Activated CD4-positive, alpha-beta T cell treated with anti-CD3 and anti-CD28 coated beads for 36 hours (primary cell): ENCODE results near the gene EIF3K. TPM values are rescaled to one million over a fixed set of nuclear protein-coding genes. Genes with fewer than 3 reads are reported as not detected.
"Not testable (repeated sequence)": the region's sequence is repeated elsewhere in the genome, so short reads cannot be mapped to it uniquely, and the experiment has no call there.

Source experiments
- ATAC-seq: fragments of 200-7000 bp; cut with Tn5 transposase; one replicate; pipeline ENCODE4 v1.10.0; 2021; ENCODE audit warnings: mild to moderate bottlenecking, moderate library complexity
- CTCF ChIA-PET: fragments of 350-600 bp; sonication (Branson Sonifier 250); formaldehyde crosslinking; loops from one replicate; lab custom pipeline; 2021; ENCODE audit warnings: antibody characterized with exemption; lab: Charles Lee
- POLR2A ChIA-PET: fragments of 350-600 bp; sonication (Branson Sonifier 250); formaldehyde crosslinking; loops from one replicate; lab custom pipeline; 2021; ENCODE audit warnings: antibody characterized with exemption, inconsistent platforms; lab: Charles Lee
- DNase-seq: peaks from one replicate; pipeline ENCODE4 v3.0.0-alpha.2; 2020
- H3K27ac Mint-ChIP-seq: one replicate; pipeline ENCODE4 v1.8.0; 2021; ENCODE audit warnings: mixed read lengths
- H3K27me3 Mint-ChIP-seq: one replicate; pipeline ENCODE4 v1.8.0; 2021; ENCODE audit warnings: mixed read lengths
- H3K36me3 Mint-ChIP-seq: one replicate; pipeline ENCODE4 v1.8.0; 2021; ENCODE audit warnings: low read depth, mixed read lengths
- H3K4me1 Mint-ChIP-seq: one replicate; pipeline ENCODE4 v1.8.0; 2021; ENCODE audit warnings: mixed read lengths
- H3K4me3 Mint-ChIP-seq: one replicate; pipeline ENCODE4 v1.8.0; 2021; ENCODE audit warnings: mild to moderate bottlenecking, moderate library complexity, mixed read lengths
- H3K9me3 Mint-ChIP-seq: one replicate; pipeline ENCODE4 v1.8.0; 2021; ENCODE audit warnings: low read depth, mixed read lengths
- intact Hi-C, 2 experiments: fragments of 100-400 bp; cut with DNase I in 1 of 2; cut with micrococcal nuclease in 1 of 2; formaldehyde crosslinking; loops; one replicate each; pipeline versions ENCODE4 v1.14.2 to v1.15.1; 2022 to 2024; cut with DNase I, micrococcal nuclease
- total RNA-seq, 2 experiments: library from RNA; stranded (reverse); gene quantifications; one replicate each; pipeline ENCODE4 v1.2.3, GENCODE V29; 2021

EIF3K gene
- total RNA-seq, 2 experiments from 2014 or later, result 269 to 297 TPM

GRCh38 chr19:38592940-38593339 lies 26.0 kb upstream of the EIF3K start:
- ChIA-PET POLR2A (interaction anchor here (0.6 kb wide), 1 partner anchor 253 kb away, joined by 6 read pairs; no protein-coding TSS in a partner anchor), CTCF (interaction anchor here (1.0 to 1.6 kb wide), 3 partner anchors 14 to 48 kb away, joined by 3 to 4 read pairs (median 4); partner anchors contain the start of gene EIF3K)
- peaks cover 39% of the 10 kb centered on the region for H3K36me3 Mint-ChIP-seq
- intact Hi-C loops, result no loop called here
- H3K27ac Mint-ChIP-seq, result no peak overlapping the region
- no peaks in the 10 kb centered on the region for H3K9me3 Mint-ChIP-seq
- H3K4me3 Mint-ChIP-seq, result no peak overlapping the region
- no peaks in the 10 kb centered on the region for H3K4me1 Mint-ChIP-seq
- H3K27me3 Mint-ChIP-seq, result no peaks in the 10 kb centered on the region
- ATAC-seq, result no peak
- DNase-seq, result no peak

- Mint-ChIP-seq H3K4me1 (no peaks in the 10 kb centered on the region), H3K36me3 (peaks cover 46% of the 10 kb centered on the region), H3K27me3 (no peaks in the 10 kb centered on the region), H3K4me3 (no peak overlapping the region), H3K27ac (no peak overlapping the region), H3K9me3 (no peaks in the 10 kb centered on the region)
- peak; percentile 80 for ATAC-seq
- ChIA-PET POLR2A (no interaction called here), CTCF (no interaction called here)
- DNase-seq, result peak; percentile 57
- intact Hi-C loops, result no loop called here
Measured at GRCh38 chr19:38596057-38596981, 22.7 kb upstream of the EIF3K start.

- peaks cover 48% of the 10 kb centered on the region for H3K36me3 Mint-ChIP-seq
- no peaks in the 10 kb centered on the region for H3K27me3 Mint-ChIP-seq
Measured at GRCh38 chr19:38597075-38597474, 21.9 kb upstream of the EIF3K start.

GRCh38 chr19:38599722-38600121 lies 19.3 kb upstream of the EIF3K start:
- Mint-ChIP-seq H3K27me3 (no peaks in the 10 kb centered on the region), H3K4me3 (no peak overlapping the region), H3K27ac (no peak overlapping the region), H3K9me3 (no peaks in the 10 kb centered on the region), H3K4me1 (no peaks in the 10 kb centered on the region), H3K36me3 (peaks cover 41% of the 10 kb centered on the region)
- no peak for DNase-seq
- ChIA-PET POLR2A (no interaction called here), CTCF (no interaction called here)
- intact Hi-C loops, result no loop called here
- no peak for ATAC-seq

More at GRCh38 chr19:38597075-38597474, 21.9 kb upstream of the EIF3K start:
- ChIA-PET POLR2A (no interaction called here), CTCF (no interaction called here)
- DNase-seq (no peak), ATAC-seq (no peak)
- no peaks in the 10 kb centered on the region for H3K4me1 Mint-ChIP-seq
- H3K9me3 Mint-ChIP-seq, result no peaks in the 10 kb centered on the region
- no peak overlapping the region for H3K4me3 Mint-ChIP-seq
- intact Hi-C loops, result no loop called here
- no peak overlapping the region for H3K27ac Mint-ChIP-seq

GRCh38 chr19:38602856-38603255 lies 16.1 kb upstream of the EIF3K start:
- POLR2A ChIA-PET, H3K4me3 Mint-ChIP-seq, H3K4me1 Mint-ChIP-seq, H3K9me3 Mint-ChIP-seq, ATAC-seq, CTCF ChIA-PET, intact Hi-C loops, H3K27me3 Mint-ChIP-seq, DNase-seq, H3K27ac Mint-ChIP-seq: not testable (repeated sequence)
- peaks cover 31% of the 10 kb centered on the region for H3K36me3 Mint-ChIP-seq

- H3K27ac Mint-ChIP-seq, result no peak overlapping the region
- H3K4me1 Mint-ChIP-seq, result no peaks in the 10 kb centered on the region
- no peak for ATAC-seq
- H3K4me3 Mint-ChIP-seq, result no peak overlapping the region
- intact Hi-C loops, result no loop called here
- H3K27me3 Mint-ChIP-seq, result no peaks in the 10 kb centered on the region
- no peak for DNase-seq
- peaks cover 39% of the 10 kb centered on the region for H3K36me3 Mint-ChIP-seq
- CTCF ChIA-PET, result no interaction called here
- H3K9me3 Mint-ChIP-seq, result no peaks in the 10 kb centered on the region
- POLR2A ChIA-PET, result no interaction called here
Measured at GRCh38 chr19:38606131-38606530, 12.9 kb upstream of the EIF3K start.

- Mint-ChIP-seq H3K9me3 (no peaks in the 10 kb centered on the region), H3K27me3 (no peaks in the 10 kb centered on the region), H3K4me1 (peaks cover 39% of the 10 kb centered on the region), H3K27ac (no peak overlapping the region), H3K4me3 (no peak overlapping the region), H3K36me3 (peaks cover 43% of the 10 kb centered on the region)
- DNase-seq, result no peak
- ATAC-seq, result no peak
- POLR2A ChIA-PET, result no interaction called here
- CTCF ChIA-PET, result no interaction called here
- intact Hi-C loops, result no loop called here
Measured at GRCh38 chr19:38614289-38614688, 4.7 kb upstream of the EIF3K start.

GRCh38 chr19:38615007-38615581 lies 3.9 kb upstream of the EIF3K start:
- peaks cover 40% of the 10 kb centered on the region for H3K36me3 Mint-ChIP-seq
- POLR2A ChIA-PET, result interaction anchor here (0.6 kb wide), 1 partner anchor 54 kb away, joined by 3 read pairs; no protein-coding TSS in a partner anchor

GRCh38 chr19:38616265-38616664 lies 2.7 kb upstream of the EIF3K start:
- ChIA-PET POLR2A (no interaction called here), CTCF (interaction anchor here (0.7 kb wide), 1 partner anchor 18 kb away, joined by 3 read pairs; no protein-coding TSS in a partner anchor)
- Mint-ChIP-seq H3K27me3 (no peaks in the 10 kb centered on the region), H3K36me3 (peaks cover 37% of the 10 kb centered on the region), H3K4me3 (peak overlapping the region; percentile 100), H3K27ac (peak overlapping the region; percentile 99), H3K4me1 (peaks cover 49% of the 10 kb centered on the region), H3K9me3 (no peaks in the 10 kb centered on the region)
- intact Hi-C loops, result loop anchor here (5.0 kb wide), 3 partner anchors 199 to 229 kb away; partner anchors contain the start of genes FAM98C (in 1 of the 2), GGN (in 1 of the 2) and SPRED3 (in 1 of the 2)
- DNase-seq, result no peak
- no peak for ATAC-seq

More at GRCh38 chr19:38615007-38615581, 3.9 kb upstream of the EIF3K start:
- CTCF ChIA-PET, result interaction anchor here (0.6 kb wide), 1 partner anchor 56 kb away, joined by 3 read pairs; no protein-coding TSS in a partner anchor
- H3K27ac Mint-ChIP-seq, result peak overlapping the region; percentile 55
- H3K9me3 Mint-ChIP-seq, result no peaks in the 10 kb centered on the region
- H3K27me3 Mint-ChIP-seq, result no peaks in the 10 kb centered on the region
- peaks cover 45% of the 10 kb centered on the region for H3K4me1 Mint-ChIP-seq
- ATAC-seq (no peak), DNase-seq (no peak)
- peak overlapping the region; percentile 23 for H3K4me3 Mint-ChIP-seq
- intact Hi-C loops, result loop anchor here (5.0 kb wide), 3 partner anchors 198 to 228 kb away; partner anchors contain the start of genes FAM98C (in 1 of the 2), GGN (in 1 of the 2) and SPRED3 (in 1 of the 2)

GRCh38 chr19:38617283-38617763 lies 1.7 kb upstream of the EIF3K start:
- CTCF ChIA-PET, result interaction anchor here (0.7 to 3.6 kb wide), 3 partner anchors 17 to 102 kb away, joined by 4 to 31 read pairs (median 5); no protein-coding TSS in a partner anchor
- intact Hi-C loops, result loop anchor here (1.0 to 5.0 kb wide), 4 partner anchors 200 to 383 kb away; partner anchors contain the start of genes FAM98C (in 1 of the 2), GGN (in 1 of the 2) and SPRED3 (in 1 of the 2)
- peaks cover 43% of the 10 kb centered on the region for H3K36me3 Mint-ChIP-seq

More at GRCh38 chr19:38617283-38617763, 1.7 kb upstream of the EIF3K start:
- Mint-ChIP-seq H3K4me1 (peaks cover 51% of the 10 kb centered on the region), H3K4me3 (peak overlapping the region; percentile 100), H3K9me3 (no peaks in the 10 kb centered on the region), H3K27ac (peak overlapping the region; percentile 99), H3K27me3 (no peaks in the 10 kb centered on the region)
- ATAC-seq (no peak), DNase-seq (peak; percentile 53)
- POLR2A ChIA-PET, result no interaction called here
